GM19099 (cell line): Measurements from ENCODE around the gene RPH3AL.

ENCODE experiments used
- POLR2A ChIP-seq: IDR thresholded peaks from 3 replicates; pipeline ENCODE4 v1.6.1; 2011; ENCODE audit warnings: low read depth; ENCODE audit not compliant: insufficient read length; ENCODE audit errors: extremely low read depth

Gene RPH3AL

GRCh38 chr17:282000-282911 is 70.4 kb downstream of the RPH3AL start:
- no peak for TF ChIP-seq POLR2A

DNA sequence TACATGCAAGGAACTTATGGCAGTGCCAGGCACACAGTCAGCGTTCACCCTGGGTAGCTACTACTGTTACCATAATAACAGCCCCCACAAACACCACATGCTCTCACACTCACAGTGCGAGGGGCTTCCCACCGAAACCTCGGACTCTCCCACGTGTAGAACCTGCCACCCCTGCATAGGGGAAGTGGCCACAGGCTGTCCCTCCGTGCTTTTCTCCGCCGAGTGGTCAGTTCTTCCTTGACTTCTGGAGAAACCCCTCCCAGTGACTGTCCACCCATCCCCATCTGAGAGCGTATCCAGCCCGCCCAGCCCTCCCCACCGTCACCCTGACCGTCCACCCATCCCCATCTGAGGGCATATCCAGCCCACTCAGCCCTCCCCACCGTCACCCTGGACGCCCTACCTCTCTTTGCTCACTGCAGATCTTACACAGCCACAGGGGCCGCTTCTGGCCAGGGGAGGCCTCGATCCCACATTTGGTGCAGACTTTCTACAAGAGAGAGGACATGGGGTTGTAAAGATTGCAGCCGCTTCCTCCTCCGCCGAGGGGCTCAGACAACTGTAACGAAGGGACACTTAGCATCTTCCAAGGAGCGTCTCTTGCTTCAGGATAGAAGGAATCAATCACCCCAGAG is 71.1 kb downstream of the RPH3AL start:
- no peak for TF ChIP-seq POLR2A

- TF ChIP-seq POLR2A: no peak
Measured at GRCh38 chr17:280901-281300, 71.7 kb downstream of the RPH3AL start.

DNA sequence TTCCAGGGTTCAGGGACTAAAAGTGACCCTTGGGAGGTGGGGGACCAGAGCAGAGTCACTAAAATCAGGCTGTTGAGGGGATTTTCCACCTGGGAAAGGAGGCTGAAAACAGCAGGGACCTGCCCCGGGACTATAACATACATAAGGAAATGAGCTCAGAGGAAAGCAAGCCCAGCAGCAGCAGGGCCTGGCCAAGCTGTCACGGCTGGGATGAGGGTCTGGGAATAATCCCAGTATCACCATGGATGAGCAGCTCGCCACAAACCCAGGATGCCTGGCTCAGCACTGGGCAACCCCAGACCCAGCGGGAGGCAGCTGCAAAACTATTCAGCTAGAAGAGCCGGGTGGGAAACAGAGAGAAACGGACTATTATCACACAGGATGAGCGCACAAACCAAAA is 72.4 kb downstream of the RPH3AL start:
- no peak for TF ChIP-seq POLR2A

GRCh38 chr17:279776-280175 is 72.8 kb downstream of the RPH3AL start:
- TF ChIP-seq POLR2A: no peak

- no peak for TF ChIP-seq POLR2A
Measured at GRCh38 chr17:279331-279730, 73.3 kb downstream of the RPH3AL start.

- no peak for TF ChIP-seq POLR2A
Measured at GRCh38 chr17:278676-279059, 73.9 kb downstream of the RPH3AL start.

DNA sequence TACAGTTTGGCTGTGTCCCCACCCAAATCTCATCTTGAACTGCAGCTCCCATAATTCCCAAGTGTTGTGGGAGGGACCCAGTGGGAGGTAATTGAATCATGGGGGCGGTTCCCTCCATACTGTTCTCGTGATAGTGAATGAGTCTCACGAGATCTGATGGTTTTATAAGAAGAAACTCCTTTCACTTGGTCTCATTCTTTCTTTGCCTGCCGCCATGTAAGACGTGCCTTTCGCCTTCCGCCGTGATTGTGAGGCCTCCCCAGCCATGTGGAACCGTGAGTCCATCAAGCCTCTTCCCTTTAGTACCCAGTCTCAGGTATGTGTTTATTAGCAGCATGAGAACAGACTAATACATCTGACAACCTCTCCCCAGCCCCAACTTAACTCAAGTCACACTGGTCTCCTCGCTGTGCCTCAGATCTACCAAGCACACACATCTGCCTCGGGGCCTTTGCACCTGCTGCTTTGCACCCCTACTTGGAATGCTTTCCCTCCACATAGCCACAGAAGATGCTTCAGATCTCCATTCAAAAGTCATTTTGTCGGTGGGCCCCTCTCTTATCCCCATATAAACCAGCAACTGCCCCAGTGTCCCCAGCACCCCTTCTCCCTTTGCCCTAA is 74.4 kb downstream of the RPH3AL start:
- TF ChIP-seq POLR2A: no peak

GRCh38 chr17:274902-275301 is 77.7 kb downstream of the RPH3AL start:
- no peak for TF ChIP-seq POLR2A

DNA sequence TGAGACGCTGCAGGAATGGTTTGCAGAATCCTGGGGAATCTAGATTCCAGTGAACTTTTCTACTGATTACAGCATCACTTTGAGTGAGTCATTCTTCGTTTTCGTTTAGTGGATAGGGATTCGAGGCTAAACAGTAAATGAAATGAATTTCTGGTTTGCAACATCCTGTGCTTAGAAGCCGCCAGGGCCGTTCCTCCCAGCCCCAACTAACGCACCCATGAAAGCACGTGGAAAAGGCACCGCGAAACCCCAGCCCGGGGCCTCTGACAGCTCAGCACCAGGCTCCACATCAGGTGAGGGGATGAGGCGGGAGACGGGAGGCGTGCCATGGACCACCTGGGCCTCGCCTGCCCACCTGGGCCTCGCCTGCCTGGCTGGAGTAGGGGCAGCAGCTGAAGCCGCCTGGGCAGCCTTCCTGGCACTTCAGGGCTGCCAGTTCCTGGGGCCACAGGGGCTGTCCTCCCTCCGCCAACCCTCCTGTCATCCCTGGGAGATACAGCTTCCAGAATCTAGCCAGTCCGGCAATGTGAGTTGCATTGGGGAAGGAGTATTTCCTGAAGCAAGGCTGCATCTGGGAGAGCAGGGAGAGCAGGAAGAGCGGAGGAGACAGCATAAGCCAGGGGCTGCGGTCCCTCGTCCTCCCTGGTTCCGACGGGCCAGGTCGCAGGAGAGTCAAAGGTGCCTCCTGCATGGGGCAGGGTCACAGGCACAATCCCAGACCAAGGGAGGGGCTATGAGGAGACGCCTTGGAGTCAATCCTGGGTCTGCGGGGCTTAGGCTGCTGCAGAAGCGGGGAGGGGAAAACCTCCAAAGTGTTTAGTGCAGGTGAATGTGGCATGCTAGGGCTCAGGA is 78.4 kb downstream of the RPH3AL start:
- no peak for TF ChIP-seq POLR2A

GRCh38 chr17:269616-270514 is 82.7 kb downstream of the RPH3AL start:
- TF ChIP-seq POLR2A: no peak

DNA sequence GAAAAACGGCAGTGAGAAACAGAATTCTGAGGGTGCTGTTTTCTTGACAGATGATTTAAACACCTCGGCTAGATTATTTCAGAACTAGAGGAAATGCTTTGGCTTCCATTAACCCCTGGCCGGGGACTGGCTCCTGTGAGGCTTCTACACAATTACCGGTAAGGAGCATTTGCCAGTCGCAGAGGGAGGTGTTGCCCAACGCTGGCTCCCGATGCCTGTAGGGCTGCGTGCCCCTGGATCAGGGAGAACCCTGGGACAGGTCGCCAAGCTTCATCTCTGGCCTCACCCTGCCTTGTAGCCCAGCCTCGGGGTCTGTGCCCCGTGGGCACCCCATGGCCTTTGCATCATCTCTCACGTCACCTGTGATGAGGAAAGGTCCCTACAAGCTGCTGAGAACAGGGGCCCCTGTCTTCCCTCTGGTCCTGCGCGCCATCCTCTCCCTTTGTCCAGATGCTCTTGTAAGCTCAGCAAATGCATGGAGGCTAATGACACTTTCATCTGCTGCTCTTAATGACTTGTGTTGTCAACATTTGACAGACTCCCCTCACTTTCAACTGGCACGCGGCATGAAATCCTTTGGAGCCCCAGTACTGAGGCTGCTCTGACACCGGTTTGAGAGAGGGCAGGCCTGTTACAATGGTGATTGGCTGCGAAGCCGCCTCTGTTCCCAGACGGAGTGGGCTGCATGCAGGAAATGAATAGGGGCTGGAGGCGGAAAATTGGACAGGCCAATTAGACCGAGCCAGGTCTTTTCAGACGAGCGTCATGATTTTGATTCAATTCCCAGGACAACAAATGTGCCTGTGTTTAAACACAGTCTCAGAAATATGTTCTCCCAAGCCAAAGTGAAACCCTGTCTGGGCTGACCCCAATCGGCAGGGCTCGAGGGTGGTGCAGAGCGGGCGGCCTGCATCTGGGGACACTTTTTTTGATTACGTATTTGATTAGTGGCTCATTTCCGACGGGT is 85.6 kb downstream of the RPH3AL start:
- no peak for TF ChIP-seq POLR2A

- TF ChIP-seq POLR2A: no peak
Measured at GRCh38 chr17:266219-266618, 86.4 kb downstream of the RPH3AL start.
